K562 (cell line): ENCODE data around the gene TFRC. TPM values are rescaled to one million over a fixed set of nuclear protein-coding genes. Genes with fewer than 3 reads are reported as not detected.
A peak's percentile ranks its signal among the peaks of the same experiment; 100 is the strongest.

ENCODE experiments used
- AFF1 ChIP-seq, 2 experiments: fragments of 450-650 bp; IDR thresholded peaks; 2 replicates each; pipeline ENCODE4 v1.6.1; 2018; ENCODE audit warnings: mild to moderate bottlenecking in 2 of 2, low read depth in 1 of 2; ENCODE audit not compliant: partially characterized antibody in 2 of 2
- CBX3 ChIP-seq, 2 experiments: IDR thresholded peaks; 1 replicate in 1 of 2; 2 replicates in 1 of 2; pipeline ENCODE4 v1.6.1; 2012; ENCODE audit warnings: inconsistent platforms in 2 of 2, low read length in 2 of 2, borderline replicate concordance in 1 of 2, control low read depth in 1 of 2
- CBX8 ChIP-seq: fragments of 200-600 bp; sonication (generic); IDR thresholded peaks from 2 replicates; pipeline ENCODE4 v1.6.1; 2012; ENCODE audit warnings: borderline replicate concordance, mixed run types, low read depth, mild to moderate bottlenecking, moderate library complexity, mixed read lengths, low read length, control low read depth, inconsistent platforms; ENCODE audit not compliant: poor library complexity, severe bottlenecking; ENCODE audit errors: extremely low read depth
- CREBBP ChIP-seq: IDR thresholded peaks from one replicate; pipeline ENCODE4 v1.6.1; 2012; ENCODE audit warnings: low read depth, mild to moderate bottlenecking, control low read depth, inconsistent platforms, low read length
- EGR1 ChIP-seq: fragments of 450-650 bp; conservative IDR thresholded peaks from 2 replicates; pipeline ENCODE4 v1.6.1; 2017; ENCODE audit warnings: mild to moderate bottlenecking
- FOS ChIP-seq: IDR thresholded peaks from 3 replicates; pipeline ENCODE4 v1.6.1; 2011; ENCODE audit not compliant: insufficient read length; ENCODE audit errors: extremely low read depth
- FOXO4 ChIP-seq: fragments of 450-650 bp; formaldehyde crosslinking; IDR thresholded peaks from 2 replicates; pipeline ENCODE4 v1.4.0; 2020; ENCODE audit warnings: mild to moderate bottlenecking, moderate library complexity
- GABPB2 ChIP-seq: fragments of 250-450 bp; sonication (Bioruptor Pico); conservative IDR thresholded peaks from 2 replicates; pipeline ENCODE4 v1.5.1; 2021; ENCODE audit warnings: mild to moderate bottlenecking
- HCFC1 ChIP-seq: IDR thresholded peaks from 2 replicates; pipeline ENCODE4 v1.6.1; 2012; ENCODE audit warnings: low read depth, low read length, improper control_type of control experiment
- HMG20A ChIP-seq: fragments of 450-650 bp; formaldehyde crosslinking; conservative IDR thresholded peaks from 2 replicates; pipeline ENCODE4 v1.4.0; 2020; ENCODE audit warnings: mild to moderate bottlenecking, mixed read lengths
- IRF9 ChIP-seq: fragments of 450-650 bp; IDR thresholded peaks from 2 replicates; pipeline ENCODE4 v1.6.1; 2016; ENCODE audit warnings: missing biosample characterization, missing genetic modification characterization
- PKNOX1 ChIP-seq: fragments of 450-650 bp; IDR thresholded peaks from 2 replicates; pipeline ENCODE4 v1.6.1; 2016
- POLR3G ChIP-seq: IDR thresholded peaks from 2 replicates; pipeline ENCODE4 v1.6.1; 2011; ENCODE audit not compliant: insufficient read length, insufficient replicate concordance; ENCODE audit errors: extremely low read depth
- PTTG1 ChIP-seq: fragments of 450-650 bp; IDR thresholded peaks from 2 replicates; pipeline ENCODE4 v1.6.1; 2016; ENCODE audit warnings: low read depth, mild to moderate bottlenecking, missing genetic modification characterization, missing compliant biosample characterization
- SAFB2 ChIP-seq: fragments of 200-400 bp; formaldehyde crosslinking; IDR thresholded peaks from 2 replicates; pipeline ENCODE4 v1.6.1; 2018; ENCODE audit warnings: borderline replicate concordance, low read length, low read depth, moderate library complexity; ENCODE audit not compliant: severe bottlenecking
- SREBF2 ChIP-seq: sonication (generic); formaldehyde crosslinking; IDR thresholded peaks from 2 replicates; pipeline ENCODE4 v1.4.0; 2020; ENCODE audit warnings: mild to moderate bottlenecking, missing genetic modification reagents
- ZBED1 ChIP-seq: IDR thresholded peaks from 2 replicates; pipeline ENCODE4 v1.6.1; 2014
- ZNF24 ChIP-seq: fragments of 450-650 bp; IDR thresholded peaks from 2 replicates; pipeline ENCODE4 v1.6.1; 2016
- ZNF282 ChIP-seq: sonication (generic); formaldehyde crosslinking; IDR thresholded peaks from 2 replicates; pipeline ENCODE4 v1.8.1; 2023; ENCODE audit warnings: missing genetic modification reagents
- ZNF586 ChIP-seq: fragments of 450-650 bp; formaldehyde crosslinking; conservative IDR thresholded peaks from 2 replicates; pipeline ENCODE4 v1.4.0; 2020; ENCODE audit warnings: mild to moderate bottlenecking, moderate library complexity
- polyA plus RNA-seq, 8 experiments: library from polyadenylated mRNA; depleted of rRNA in 4 of 8; stranded (reverse) in 5 of 8; unstranded in 3 of 8; fragments of >200 nt; fragmentation: Nextera tagmentation in 2 of 8; fragmentation: Illumina TruSeq in 1 of 8; extraction: Ambion mirVana in 2 of 8; extraction: Trizol in 1 of 8; gene quantifications; 2 replicates each; pipeline versions ENCODE4 v1.2.1 to v1.2.3, GENCODE V29; 2011 to 2014; ENCODE audit warnings: inconsistent platforms in 1 of 8, missing spikeins in 1 of 8
- total RNA-seq, 7 experiments: library from RNA; depleted of rRNA in 6 of 7; stranded (reverse); fragments of >200 nt in 6 of 7; fragmentation: Illumina TruSeq in 2 of 7; extraction: Trizol in 2 of 7; gene quantifications; 2 replicates each; pipeline versions ENCODE4 v1.2.1 to v1.2.3, GENCODE V29; 2011 to 2021; ENCODE audit warnings: low replicate concordance in 1 of 7

The TFRC gene
- total and polyA plus RNA-seq, 9 of the 15 experiments (the other 6 are each of a cell fraction or from before 2014, with no cell fraction given): 149 to 679 (median 332) TPM

GRCh38 chr3:196081834-196082618, at the start of gene TFRC (continued):
- TF ChIP-seq AFF1 (IDR thresholded peaks at IDR 0.05; ENCODE audit: low read depth in 1 of 2, partially characterized antibody in 2 of 2) (no peak), SREBF2 (CRISPR knock-in tag) (no peak), PKNOX1 (peak; percentile 67), POLR3G (no peak), GABPB2 (CRISPR knock-in tag) (peak; percentile 57; the same call in 1 of the 2 replicates), ZNF282 (0 out of 2 replicates have a peak, but pooled peaks have one; percentile 22), IRF9 (tag) (no peak), ZBED1 (peak; percentile 76; the same call in 1 of the 2 replicates), EGR1 (peak; percentile 94), SAFB2 (no peak), ZNF24 (no peak), PTTG1 (no peak), CREBBP (no peak), HCFC1 (peak; percentile 62), FOS (no peak), CBX3 (IDR thresholded peaks at IDR 0.05; ENCODE audit: borderline replicate concordance in 1 of 2, low read length in 2 of 2) (0 out of 3 replicates have a peak, but pooled peaks of 1 of the 2 experiments have one; percentile 10), CBX8 (no peak), FOXO4 (CRISPR knock-in tag) (no peak), ZNF586 (no peak), HMG20A (no peak)
